GM12875 (cell line): ENCODE data around the gene CWC15.

Experiments
- H3K4me3 ChIP-seq: one replicate; pipeline ENCODE4 v1.5.1; 2011; ENCODE audit warnings: low read depth, low read length, control low read depth
- TF ChIP-seq, protein P1 (sequence below): IDR thresholded peaks from 2 replicates; pipeline ENCODE4 v1.5.1; 2011; ENCODE audit warnings: low read depth, mild to moderate bottlenecking, control low read depth, inconsistent platforms, low read length, moderate library complexity, borderline replicate concordance; ENCODE audit not compliant: insufficient read depth

CWC15 gene

GRCh38 chr11:94972700-94973098 lies 657 bp downstream of the CWC15 start:
- TF ChIP-seq, protein P1, sequence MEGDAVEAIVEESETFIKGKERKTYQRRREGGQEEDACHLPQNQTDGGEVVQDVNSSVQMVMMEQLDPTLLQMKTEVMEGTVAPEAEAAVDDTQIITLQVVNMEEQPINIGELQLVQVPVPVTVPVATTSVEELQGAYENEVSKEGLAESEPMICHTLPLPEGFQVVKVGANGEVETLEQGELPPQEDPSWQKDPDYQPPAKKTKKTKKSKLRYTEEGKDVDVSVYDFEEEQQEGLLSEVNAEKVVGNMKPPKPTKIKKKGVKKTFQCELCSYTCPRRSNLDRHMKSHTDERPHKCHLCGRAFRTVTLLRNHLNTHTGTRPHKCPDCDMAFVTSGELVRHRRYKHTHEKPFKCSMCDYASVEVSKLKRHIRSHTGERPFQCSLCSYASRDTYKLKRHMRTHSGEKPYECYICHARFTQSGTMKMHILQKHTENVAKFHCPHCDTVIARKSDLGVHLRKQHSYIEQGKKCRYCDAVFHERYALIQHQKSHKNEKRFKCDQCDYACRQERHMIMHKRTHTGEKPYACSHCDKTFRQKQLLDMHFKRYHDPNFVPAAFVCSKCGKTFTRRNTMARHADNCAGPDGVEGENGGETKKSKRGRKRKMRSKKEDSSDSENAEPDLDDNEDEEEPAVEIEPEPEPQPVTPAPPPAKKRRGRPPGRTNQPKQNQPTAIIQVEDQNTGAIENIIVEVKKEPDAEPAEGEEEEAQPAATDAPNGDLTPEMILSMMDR = no peak
- peak overlapping the region; percentile 90 for H3K4me3 ChIP-seq

DNA sequence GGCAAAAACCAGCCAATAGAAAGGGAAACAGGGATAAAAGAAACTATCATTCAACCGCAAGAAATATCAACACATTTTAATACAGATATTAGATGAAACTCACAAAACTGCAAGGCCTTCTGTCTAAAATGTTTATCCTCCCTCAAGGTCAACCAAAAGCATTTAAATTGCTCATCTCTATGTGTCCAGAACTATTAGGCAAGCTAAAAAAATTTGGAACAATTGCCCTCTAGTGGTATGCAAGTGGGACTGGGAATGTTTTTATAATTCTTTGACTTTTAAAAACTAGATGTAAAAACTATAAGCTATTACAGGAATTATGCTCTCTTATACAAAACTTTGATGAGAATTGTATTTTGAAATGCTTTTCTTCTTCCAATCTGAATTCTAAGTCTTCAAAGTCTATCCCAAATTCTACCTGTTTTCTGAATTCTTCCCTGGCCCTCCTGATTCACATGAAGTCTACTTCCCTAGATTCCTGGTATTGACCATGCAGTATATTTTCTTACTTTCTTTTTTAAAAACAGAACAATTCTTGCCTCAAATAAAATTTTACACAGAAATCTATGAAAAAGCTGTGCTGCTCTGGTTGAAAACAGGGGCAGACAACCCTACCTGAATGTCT lies 4.9 kb downstream of the CWC15 start:
- no peak overlapping the region for H3K4me3 ChIP-seq
- TF ChIP-seq, protein P1 = peak; percentile 33; the same call in 1 of the 2 replicates

- TF ChIP-seq, protein P1 = no peak
- no peak overlapping the region for H3K4me3 ChIP-seq
Observed at GRCh38 chr11:94964934-94965333, 8.4 kb downstream of the CWC15 start.

GRCh38 chr11:94961255-94961654 lies 12.1 kb downstream of the CWC15 start:
- TF ChIP-seq, protein P1 = no peak
- no peak overlapping the region for H3K4me3 ChIP-seq

DNA sequence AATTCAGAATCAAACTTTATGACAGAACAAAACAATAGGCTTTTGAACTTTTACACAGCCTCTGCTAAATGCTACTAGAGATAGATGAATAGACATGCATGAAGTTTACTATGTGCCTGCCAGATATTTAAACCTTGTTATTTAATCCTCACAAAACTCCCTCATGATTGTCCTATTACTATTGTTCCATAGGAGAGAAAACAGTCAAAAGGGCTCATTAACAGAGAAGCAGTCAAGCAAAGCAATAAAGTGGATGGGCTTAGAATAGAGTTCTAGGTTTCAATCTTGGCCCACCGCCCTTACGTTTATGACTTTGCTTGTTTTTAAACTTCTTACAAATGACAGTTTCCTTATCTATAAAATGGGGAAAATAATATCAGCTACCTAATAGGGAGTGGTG lies 12.9 kb downstream of the CWC15 start:
- TF ChIP-seq, protein P1 = no peak
- no peak overlapping the region for H3K4me3 ChIP-seq

DNA sequence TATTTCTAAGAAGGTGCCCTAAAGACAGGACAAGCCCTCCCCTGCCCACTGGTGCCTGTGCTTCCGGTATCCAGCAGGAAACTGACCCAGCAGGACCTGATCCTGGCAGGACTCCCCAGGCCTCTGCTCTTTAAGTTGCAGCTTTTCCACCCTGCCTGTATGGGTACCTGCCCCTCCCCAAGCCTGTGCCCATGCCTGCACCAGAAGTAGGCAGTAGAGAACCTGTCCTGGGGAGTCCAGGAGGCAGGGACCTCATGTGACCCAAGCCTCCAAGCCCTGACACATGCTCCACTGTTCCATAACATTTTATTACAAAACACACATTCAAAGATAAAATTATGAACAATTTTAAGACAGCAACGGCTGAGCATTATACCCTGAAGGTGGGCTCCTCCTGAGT lies 14.2 kb downstream of the CWC15 start:
- TF ChIP-seq, protein P1 = no peak
- H3K4me3 ChIP-seq = no peak overlapping the region

- H3K4me3 ChIP-seq = no peak overlapping the region
- TF ChIP-seq, protein P1 = no peak
Observed at GRCh38 chr11:94958121-94958696, 15.1 kb downstream of the CWC15 start.
